GOT3 (cell line): ENCODE results near the gene ARHGAP15.

Source experiments
- DNase-seq: peaks from one replicate; lab custom pipeline; 2025; ENCODE audit warnings: mixed read lengths; lab: John Stamatoyannopoulos, UW

ARHGAP15 gene

GRCh38 chr2:143690235-143690634 is 561.0 kb downstream of the ARHGAP15 start:
- no peak for DNase-seq

GRCh38 chr2:143691121-143691520 is 561.9 kb downstream of the ARHGAP15 start:
- no peak for DNase-seq

- DNase-seq = no peak
Measured at GRCh38 chr2:143692162-143692561, 562.9 kb downstream of the ARHGAP15 start.

DNA sequence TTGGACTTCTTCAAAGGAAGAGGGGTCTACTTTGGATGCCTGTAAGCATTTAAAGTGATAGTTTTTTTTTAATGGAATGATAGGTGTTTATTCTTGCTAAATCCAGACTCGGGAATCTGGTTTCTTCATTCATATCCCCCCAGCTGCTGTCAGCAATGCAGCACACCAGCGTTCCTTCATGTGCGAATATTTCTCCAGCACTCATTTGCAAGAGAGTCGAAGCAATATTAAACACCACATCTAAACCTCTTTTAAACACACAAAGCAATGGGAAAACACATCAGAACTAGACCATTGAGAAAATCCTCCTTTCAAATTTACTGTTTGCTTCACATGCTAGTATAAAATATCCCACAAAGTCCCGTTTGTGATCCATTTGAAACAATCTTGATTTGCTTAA is 563.7 kb downstream of the ARHGAP15 start:
- no peak for DNase-seq

DNA sequence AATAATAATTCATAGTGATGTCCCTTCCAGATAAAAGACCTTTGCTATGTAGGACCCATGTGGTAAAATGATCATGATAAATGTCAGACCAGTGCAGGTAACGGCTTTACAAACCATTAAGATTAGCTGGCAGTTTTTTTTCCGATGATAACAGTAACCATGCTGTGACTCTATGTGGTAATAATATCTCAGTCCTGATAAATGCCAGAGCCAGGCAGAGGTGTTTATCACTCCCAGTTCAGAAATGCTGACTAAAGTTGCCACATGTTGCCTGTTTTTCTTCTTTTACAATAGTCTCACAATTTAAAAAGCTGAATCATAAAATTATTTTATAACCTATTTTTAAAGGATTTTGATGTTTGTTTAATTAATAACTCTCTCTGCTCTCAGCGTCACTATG is 565.1 kb downstream of the ARHGAP15 start:
- no peak for DNase-seq

DNA sequence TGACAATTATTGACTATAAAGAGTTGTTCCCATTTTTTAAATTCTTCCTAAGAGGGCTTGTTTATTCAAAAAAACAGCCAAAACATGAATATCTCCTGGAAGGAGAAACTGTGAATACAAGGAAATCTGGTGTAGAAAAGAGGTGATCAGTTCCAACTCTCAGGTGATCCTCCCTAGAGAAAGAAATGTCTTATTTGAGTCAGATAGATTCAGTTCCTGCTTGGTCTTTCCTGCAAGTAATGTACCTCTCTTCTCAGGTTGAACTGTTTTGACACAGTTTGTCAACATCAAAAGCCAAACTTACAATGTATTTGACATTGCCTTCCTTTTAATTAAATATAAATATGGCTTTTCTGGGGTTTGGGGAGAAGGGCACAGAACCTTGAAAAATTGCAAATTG is 567.4 kb downstream of the ARHGAP15 start:
- DNase-seq = no peak

DNA sequence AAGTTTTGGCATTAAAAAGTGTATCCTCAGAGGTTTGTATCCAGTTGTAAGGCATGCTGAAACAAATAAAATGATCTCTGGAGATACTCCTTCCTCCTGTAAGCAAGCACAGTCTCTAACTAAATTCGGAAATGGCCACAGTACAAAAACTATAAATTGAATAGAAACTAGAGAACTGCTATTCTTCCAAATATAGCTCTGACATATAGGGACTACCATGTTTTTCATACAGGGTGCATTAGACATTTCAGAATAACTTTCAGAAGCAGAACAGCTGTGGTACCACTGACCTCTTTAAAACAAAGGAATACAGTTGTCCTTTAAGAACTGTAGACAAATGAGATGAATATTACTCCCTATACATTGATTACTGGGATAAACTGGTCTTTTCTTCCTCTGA is 568.5 kb downstream of the ARHGAP15 start:
- no peak for DNase-seq

DNA sequence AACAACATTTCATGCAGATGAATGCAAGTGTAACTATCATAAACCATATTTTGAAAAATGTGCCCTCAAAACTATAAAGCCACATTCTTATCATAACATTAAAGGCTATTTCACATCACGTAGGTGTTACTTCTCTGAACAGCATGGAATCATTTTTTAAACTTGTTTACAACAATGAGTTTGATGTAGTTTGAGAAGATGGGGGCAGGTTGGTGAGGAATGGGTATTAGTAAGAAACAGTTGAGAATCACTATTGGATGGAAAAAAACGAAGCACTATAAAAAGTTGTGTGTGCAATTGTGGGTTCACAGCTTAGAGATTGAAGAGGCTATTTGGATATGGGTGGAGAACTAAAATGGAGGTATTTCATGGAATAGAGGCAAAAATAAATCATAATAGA is 569.1 kb downstream of the ARHGAP15 start:
- DNase-seq = no peak

DNA sequence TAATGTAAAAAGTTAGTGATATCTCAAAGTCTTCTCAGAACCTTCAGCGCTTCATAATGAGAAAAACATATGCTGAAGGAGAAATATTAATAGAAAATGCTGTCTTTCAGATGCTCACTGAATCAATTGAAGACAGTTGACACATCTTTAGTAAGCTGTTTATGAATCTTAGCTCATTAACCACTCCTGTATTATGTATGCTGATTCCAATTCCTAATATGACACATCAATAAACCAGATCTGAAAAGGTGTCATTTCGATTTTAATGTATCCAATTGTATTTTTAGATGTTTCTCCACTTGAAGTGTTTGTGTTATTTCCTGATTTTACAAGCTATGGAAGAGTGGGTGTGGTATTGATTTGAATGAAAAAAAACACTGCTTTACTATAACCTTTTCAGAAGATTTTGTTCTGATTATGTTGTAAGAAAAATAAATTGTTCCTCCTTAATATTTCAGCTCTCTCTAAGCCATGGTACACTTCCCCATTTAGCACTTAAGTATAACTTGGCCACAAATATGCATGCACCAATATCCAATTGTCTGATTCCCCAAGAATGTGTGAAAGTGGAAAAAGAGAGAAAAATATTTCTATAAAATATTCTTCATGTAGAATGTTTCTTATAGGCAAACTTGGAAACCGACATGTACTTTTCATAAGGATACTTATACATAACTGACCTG is 569.8 kb downstream of the ARHGAP15 start:
- no peak for DNase-seq

DNA sequence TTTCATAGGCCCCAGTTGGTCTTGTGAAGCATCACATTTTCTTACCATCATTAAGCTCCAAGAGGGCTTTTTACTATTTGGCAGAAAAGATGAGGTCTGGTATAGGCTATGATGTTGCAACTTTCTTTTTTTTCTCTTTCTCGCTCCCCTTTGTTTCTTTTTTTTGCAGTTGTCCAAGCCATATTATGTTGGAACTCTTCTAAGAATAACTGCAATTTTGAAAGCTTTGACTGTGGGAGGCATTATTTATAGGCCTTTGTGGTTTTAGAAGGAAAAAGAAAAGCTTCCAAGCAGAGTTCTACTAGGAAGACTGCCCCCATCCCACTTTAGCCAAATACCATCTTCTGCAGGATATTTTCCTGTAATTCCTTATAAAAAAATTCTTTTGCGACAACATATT is 571.6 kb downstream of the ARHGAP15 start:
- no peak for DNase-seq

- DNase-seq = no peak
Measured at GRCh38 chr2:143701785-143702184, 572.6 kb downstream of the ARHGAP15 start.

DNA sequence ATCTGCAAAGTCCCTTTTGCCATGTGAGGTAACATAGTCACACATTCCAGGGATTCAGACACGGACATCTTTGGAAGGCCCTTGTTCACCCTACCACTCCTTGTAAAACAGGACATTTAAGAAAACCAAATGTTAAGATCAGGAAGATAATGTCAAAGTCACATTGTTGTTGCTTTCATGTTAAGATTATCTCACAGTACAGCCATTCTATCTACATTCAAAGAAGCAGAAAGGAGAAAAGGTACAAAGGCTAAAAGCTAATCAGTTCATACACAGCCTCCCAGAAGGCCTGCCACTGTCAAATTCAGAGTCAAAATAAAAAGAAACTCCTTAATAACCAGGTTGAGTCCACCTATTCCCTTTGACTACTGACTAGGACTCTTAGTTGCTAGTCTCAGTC is 573.7 kb downstream of the ARHGAP15 start:
- DNase-seq = no peak

DNA sequence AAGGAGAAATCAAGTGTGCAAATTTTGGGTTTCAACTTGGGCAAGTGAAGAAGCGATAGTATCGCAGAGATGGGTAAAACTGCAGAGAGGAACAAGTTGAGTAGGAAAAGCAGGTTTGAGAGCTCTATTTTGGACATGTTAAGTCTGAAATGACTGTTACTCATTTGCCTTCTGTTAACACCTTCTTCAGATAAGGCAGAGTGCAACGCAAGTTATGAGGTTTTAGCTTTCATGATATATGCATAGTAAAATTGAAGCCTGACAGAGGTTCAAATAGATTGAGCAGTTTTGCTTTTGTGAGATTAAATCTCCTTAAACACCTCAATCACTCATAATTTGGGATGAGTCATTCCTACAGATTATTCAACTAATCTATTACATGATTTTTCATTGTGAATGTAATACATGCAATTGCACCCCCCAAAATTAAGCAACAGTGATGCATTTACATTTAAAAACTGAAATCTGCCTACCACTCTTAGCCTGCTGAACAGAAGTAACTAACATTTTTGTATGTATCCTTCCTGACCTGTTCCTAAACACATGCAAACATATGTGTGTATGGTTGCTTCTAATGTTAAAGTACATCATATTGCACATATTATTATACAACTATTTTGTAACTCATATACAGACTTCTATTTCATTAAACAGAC is 575.4 kb downstream of the ARHGAP15 start:
- no peak for DNase-seq

GRCh38 chr2:143705108-143705707 is 576.0 kb downstream of the ARHGAP15 start:
- DNase-seq = no peak

- DNase-seq = no peak
Measured at GRCh38 chr2:143706354-143706753, 577.1 kb downstream of the ARHGAP15 start.

GRCh38 chr2:143708682-143709081 is 579.5 kb downstream of the ARHGAP15 start:
- DNase-seq = no peak

- DNase-seq = no peak
Measured at GRCh38 chr2:143710196-143710595, 581.0 kb downstream of the ARHGAP15 start.

- no peak for DNase-seq
Measured at GRCh38 chr2:143710879-143711278, 581.7 kb downstream of the ARHGAP15 start.

DNA sequence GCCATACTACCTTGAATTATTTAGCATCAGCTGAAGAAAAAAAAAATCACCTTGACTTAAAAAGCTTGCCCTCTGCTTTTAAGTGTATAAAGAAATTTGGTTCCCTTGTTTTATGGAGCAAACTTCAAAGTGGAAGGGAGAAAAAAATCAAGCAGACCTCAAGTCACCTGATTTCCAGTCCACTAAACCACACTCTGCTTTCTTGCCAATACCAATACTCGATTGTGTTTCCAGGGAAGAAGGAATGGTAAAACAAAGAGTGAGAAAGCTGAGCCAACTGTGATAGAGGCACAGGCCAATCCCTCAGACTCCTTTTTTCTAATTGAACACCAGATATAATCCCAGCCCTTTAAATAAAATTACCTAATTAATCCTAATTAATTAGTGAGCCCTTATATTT is 587.3 kb downstream of the ARHGAP15 start:
- no peak for DNase-seq

- no peak for DNase-seq
Measured at GRCh38 chr2:143717053-143717452, 587.8 kb downstream of the ARHGAP15 start.

DNA sequence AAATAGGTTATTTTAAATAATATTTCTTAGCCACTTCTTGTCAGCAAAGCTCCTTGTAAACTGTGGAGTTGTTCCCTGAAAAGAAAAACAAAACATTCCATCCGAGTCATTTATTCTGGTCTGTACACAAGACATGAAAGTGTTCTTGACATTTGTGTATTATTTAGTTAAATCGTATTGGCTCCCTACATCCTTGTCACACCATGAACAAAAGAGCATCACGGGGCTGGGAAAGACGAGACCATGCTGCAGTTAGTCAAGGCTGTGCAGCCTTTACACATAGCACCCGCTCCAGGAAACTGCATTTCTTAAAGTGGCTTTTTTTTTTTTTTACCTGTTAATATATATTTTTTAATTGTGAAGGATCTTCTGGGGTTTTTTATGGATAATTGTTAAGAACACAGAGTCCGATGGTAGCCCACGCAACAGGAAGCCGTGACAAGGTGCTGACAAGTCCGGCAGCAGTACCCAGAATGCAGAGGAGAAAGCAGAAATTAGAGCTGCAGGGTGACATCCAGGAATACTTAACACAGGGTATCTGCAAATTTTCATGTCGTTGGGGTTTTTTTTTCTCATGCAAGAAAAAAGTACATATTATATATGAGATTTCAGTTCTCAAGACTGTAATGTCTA is 588.4 kb downstream of the ARHGAP15 start:
- no peak for DNase-seq

GRCh38 chr2:143718745-143719144 is 589.5 kb downstream of the ARHGAP15 start:
- DNase-seq = no peak

GRCh38 chr2:143719406-143719805 is 590.2 kb downstream of the ARHGAP15 start:
- DNase-seq = no peak
